ENCODE results near the gene DESI2.

GRCh38 chr1:244735404-244735803 lies 82.5 kb downstream of the DESI2 start:
- TF ChIP-seq CTCF (conservative IDR thresholded peaks at IDR 0.05; ENCODE audit: low read depth, low read length), result no peak
- TF ChIP-seq EZH2 (IDR thresholded peaks at IDR 0.05; ENCODE audit: low read length, unreplicated experiment), result no peak
- TF ChIP-seq EZH2phosphoT487 (IDR thresholded peaks at IDR 0.05; ENCODE audit: borderline replicate concordance, low read length), result no peak

All from PC-3 (cell line).